ENCODE results near the gene EPHX1.
"Not testable (repeated sequence)": the region's sequence is repeated elsewhere in the genome, so short reads cannot be mapped to it uniquely, and the experiment has no call there.

EPHX1 gene

GRCh38 chr1:225778337-225778669, 31.6 kb upstream of the EPHX1 start:
- H3K27ac ChIP-seq (replicated peaks; ENCODE audit: low read length) = no peak overlapping the region
- H3K9me3 ChIP-seq (replicated peaks in 1 of 2; ENCODE audit: control insufficient read depth in 2 of 2, insufficient read depth in 1 of 2, low read depth in 1 of 2, low read length in 2 of 2) = peaks cover 0 to 15% of the 10 kb centered on the region in 2 donors
- peaks cover 2% of the 10 kb centered on the region for H3K79me1 ChIP-seq (ENCODE audit: low read depth, low read length)
- no peak overlapping the region for H4K91ac ChIP-seq (ENCODE audit: low read depth, low read length, poor library complexity)
- peak overlapping the region; percentile 32 for H3K4me2 ChIP-seq (ENCODE audit: insufficient read depth, low read length, poor library complexity, severe bottlenecking)
- no peak for DNase-seq (ENCODE audit: low spot score)
- no peak overlapping the region for H2AK5ac ChIP-seq (ENCODE audit: low read depth, low read length)
- WGBS, 2 donors (ENCODE audit: extremely low coverage in 2 of 2, insufficient read length in 2 of 2, insufficient replicate concordance in 1 of 2) = no CpG with 5 or more reads among the region's 3 CpGs
- peaks cover 2 to 46% of the 10 kb centered on the region in 2 donors for H3K36me3 ChIP-seq (replicated peaks in 1 of 2; ENCODE audit: control insufficient read depth in 2 of 2, insufficient read depth in 2 of 2, low read length in 2 of 2)
- no peak overlapping the region for H2BK120ac ChIP-seq (ENCODE audit: low read depth, low read length)
- H3K27me3 ChIP-seq (ENCODE audit: control insufficient read depth in 3 of 3, insufficient read depth in 3 of 3, low read depth in 1 of 3, low read length in 3 of 3) = no peaks in the 10 kb centered on the region
- peak overlapping the region; percentile 79 to 98 for H3K4me3 ChIP-seq (ENCODE audit: low read length in 2 of 2)
- H3K14ac ChIP-seq (ENCODE audit: low read length) = no peak overlapping the region
- H3K9ac ChIP-seq (ENCODE audit: low read depth, low read length, poor library complexity) = no peak overlapping the region
- H2BK12ac ChIP-seq (ENCODE audit: low read length) = no peak overlapping the region
- no peak overlapping the region for H3K18ac ChIP-seq (ENCODE audit: low read length)
- no peak overlapping the region for H3K23ac ChIP-seq (ENCODE audit: low read depth, low read length, poor library complexity)
- peaks cover 2 to 21% of the 10 kb centered on the region in 2 donors for H3K4me1 ChIP-seq (ENCODE audit: control insufficient read depth in 2 of 2, insufficient read depth in 1 of 2, low read depth in 1 of 2, low read length in 2 of 2)
- no peak overlapping the region for H2BK15ac ChIP-seq (ENCODE audit: low read length)
- H2BK5ac ChIP-seq (ENCODE audit: low read length) = no peak overlapping the region
- peak overlapping the region; percentile 89 for H2AFZ ChIP-seq (ENCODE audit: low read length)
- no peak overlapping the region for H3K4ac ChIP-seq (ENCODE audit: low read length)
- H4K8ac ChIP-seq (ENCODE audit: low read depth, low read length) = no peak overlapping the region

DNA sequence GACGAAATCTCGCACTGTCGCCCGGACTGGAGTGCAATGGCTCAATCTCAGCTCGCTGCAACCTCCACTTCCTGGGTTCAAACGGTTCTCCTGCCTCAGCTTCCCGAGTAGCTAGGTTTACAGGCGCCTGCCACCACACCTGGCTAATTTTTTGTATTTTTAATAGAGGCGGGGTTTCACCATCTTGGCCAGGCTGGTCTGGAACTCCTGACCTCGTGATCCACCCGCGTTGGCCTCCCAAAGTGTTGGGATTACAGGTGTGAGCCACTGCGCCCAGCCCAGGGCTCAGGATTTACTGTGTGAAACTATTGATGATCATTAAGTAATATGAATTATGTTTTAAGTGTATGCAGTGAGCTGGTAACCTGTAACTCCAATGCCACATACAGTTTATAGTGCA, 30.8 kb upstream of the EPHX1 start:
- not testable (repeated sequence) for H4K91ac ChIP-seq (ENCODE audit: low read depth, low read length, poor library complexity); H3K18ac ChIP-seq (ENCODE audit: low read length); H2AK5ac ChIP-seq (ENCODE audit: low read depth, low read length); H3K23ac ChIP-seq (ENCODE audit: low read depth, low read length, poor library complexity); H3K27me3 ChIP-seq (ENCODE audit: control insufficient read depth in 3 of 3, insufficient read depth in 3 of 3, low read depth in 1 of 3, low read length in 3 of 3); H3K27ac ChIP-seq (replicated peaks; ENCODE audit: low read length); H3K14ac ChIP-seq (ENCODE audit: low read length); H2BK120ac ChIP-seq (ENCODE audit: low read depth, low read length); H3K9ac ChIP-seq (ENCODE audit: low read depth, low read length, poor library complexity); H3K4ac ChIP-seq (ENCODE audit: low read length); H2BK15ac ChIP-seq (ENCODE audit: low read length); H4K8ac ChIP-seq (ENCODE audit: low read depth, low read length); H2BK12ac ChIP-seq (ENCODE audit: low read length); H2AFZ ChIP-seq (ENCODE audit: low read length); DNase-seq (ENCODE audit: low spot score); H2BK5ac ChIP-seq (ENCODE audit: low read length); H3K79me1 ChIP-seq (ENCODE audit: low read depth, low read length)
- H3K4me2 ChIP-seq (ENCODE audit: insufficient read depth, low read length, poor library complexity, severe bottlenecking) = peak overlapping the region; percentile 51
- peak overlapping the region in 1 of 2 donors; percentile 98 for H3K4me3 ChIP-seq (ENCODE audit: low read length in 2 of 2)
- peaks cover 4 to 54% of the 10 kb centered on the region in 2 donors for H3K36me3 ChIP-seq (replicated peaks in 1 of 2; ENCODE audit: control insufficient read depth in 2 of 2, insufficient read depth in 2 of 2, low read length in 2 of 2)
- H3K4me1 ChIP-seq (ENCODE audit: control insufficient read depth in 2 of 2, insufficient read depth in 1 of 2, low read depth in 1 of 2, low read length in 2 of 2) = peaks cover 2 to 19% of the 10 kb centered on the region in 2 donors
- no CpG with 5 or more reads among the region's 13 CpGs for WGBS, 2 donors (ENCODE audit: extremely low coverage in 2 of 2, insufficient read length in 2 of 2, insufficient replicate concordance in 1 of 2)
- H3K9me3 ChIP-seq (replicated peaks in 1 of 2; ENCODE audit: control insufficient read depth in 2 of 2, insufficient read depth in 1 of 2, low read depth in 1 of 2, low read length in 2 of 2) = peaks cover 0 to 19% of the 10 kb centered on the region in 2 donors

GRCh38 chr1:225780134-225780533, 29.8 kb upstream of the EPHX1 start:
- no peak overlapping the region for H2BK5ac ChIP-seq (ENCODE audit: low read length)
- H3K27ac ChIP-seq (replicated peaks; ENCODE audit: low read length) = no peak overlapping the region
- no peak overlapping the region for H2BK12ac ChIP-seq (ENCODE audit: low read length)
- no peak overlapping the region for H3K9ac ChIP-seq (ENCODE audit: low read depth, low read length, poor library complexity)
- no peak overlapping the region for H4K91ac ChIP-seq (ENCODE audit: low read depth, low read length, poor library complexity)
- no peak for DNase-seq (ENCODE audit: low spot score)
- H3K79me1 ChIP-seq (ENCODE audit: low read depth, low read length) = peaks cover 4% of the 10 kb centered on the region
- no peak overlapping the region for H3K4me3 ChIP-seq (ENCODE audit: low read length in 2 of 2)
- H3K4ac ChIP-seq (ENCODE audit: low read length) = no peak overlapping the region
- no peak overlapping the region for H3K23ac ChIP-seq (ENCODE audit: low read depth, low read length, poor library complexity)
- H2AK5ac ChIP-seq (ENCODE audit: low read depth, low read length) = no peak overlapping the region
- no peak overlapping the region for H3K14ac ChIP-seq (ENCODE audit: low read length)
- H3K4me1 ChIP-seq (ENCODE audit: control insufficient read depth in 2 of 2, insufficient read depth in 1 of 2, low read depth in 1 of 2, low read length in 2 of 2) = peaks cover 2 to 12% of the 10 kb centered on the region in 2 donors
- no peak overlapping the region for H3K18ac ChIP-seq (ENCODE audit: low read length)
- no peak overlapping the region for H3K4me2 ChIP-seq (ENCODE audit: insufficient read depth, low read length, poor library complexity, severe bottlenecking)
- no peak overlapping the region for H4K8ac ChIP-seq (ENCODE audit: low read depth, low read length)
- WGBS, 2 donors (ENCODE audit: extremely low coverage in 2 of 2, insufficient read length in 2 of 2, insufficient replicate concordance in 1 of 2) = no CpG with 5 or more reads among the region's 5 CpGs
- H3K9me3 ChIP-seq (replicated peaks in 1 of 2; ENCODE audit: control insufficient read depth in 2 of 2, insufficient read depth in 1 of 2, low read depth in 1 of 2, low read length in 2 of 2) = peaks cover 0 to 22% of the 10 kb centered on the region in 2 donors
- H3K36me3 ChIP-seq (replicated peaks in 1 of 2; ENCODE audit: control insufficient read depth in 2 of 2, insufficient read depth in 2 of 2, low read length in 2 of 2) = peaks cover 6 to 62% of the 10 kb centered on the region in 2 donors
- H2BK15ac ChIP-seq (ENCODE audit: low read length) = no peak overlapping the region
- H3K27me3 ChIP-seq (ENCODE audit: control insufficient read depth in 3 of 3, insufficient read depth in 3 of 3, low read depth in 1 of 3, low read length in 3 of 3) = no peaks in the 10 kb centered on the region
- no peak overlapping the region for H2AFZ ChIP-seq (ENCODE audit: low read length)
- H2BK120ac ChIP-seq (ENCODE audit: low read depth, low read length) = no peak overlapping the region

DNA sequence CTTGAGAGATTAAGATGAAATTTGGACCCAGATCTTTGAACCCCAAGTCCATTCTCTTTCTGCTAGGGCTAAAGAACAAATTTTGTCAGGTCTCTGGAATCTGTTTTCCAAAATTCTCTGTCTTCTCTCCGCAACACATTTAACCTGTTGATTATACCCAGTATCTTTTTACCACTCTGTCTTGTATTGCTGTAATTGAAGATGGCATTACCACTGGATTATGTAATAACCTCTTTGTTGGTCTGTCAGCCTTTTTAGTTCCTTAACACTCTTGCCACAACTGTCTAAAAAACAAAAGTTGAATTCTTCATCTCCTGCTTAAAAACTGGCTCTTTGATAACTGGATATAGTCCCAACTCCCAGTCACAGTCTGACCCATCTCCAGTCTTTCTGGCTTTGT, 29.3 kb upstream of the EPHX1 start:
- Histone ChIP-seq H2BK12ac (ENCODE audit: low read length) (no peak overlapping the region), H2AK5ac (ENCODE audit: low read depth, low read length) (no peak overlapping the region), H3K23ac (ENCODE audit: low read depth, low read length, poor library complexity) (no peak overlapping the region), H2BK5ac (ENCODE audit: low read length) (no peak overlapping the region), H2BK15ac (ENCODE audit: low read length) (no peak overlapping the region), H3K9ac (ENCODE audit: low read depth, low read length, poor library complexity) (no peak overlapping the region), H3K9me3 (replicated peaks in 1 of 2; ENCODE audit: control insufficient read depth in 2 of 2, insufficient read depth in 1 of 2, low read depth in 1 of 2, low read length in 2 of 2) (peaks cover 0 to 23% of the 10 kb centered on the region in 2 donors), H2AFZ (ENCODE audit: low read length) (no peak overlapping the region), H3K18ac (ENCODE audit: low read length) (no peak overlapping the region), H3K27me3 (ENCODE audit: control insufficient read depth in 3 of 3, insufficient read depth in 3 of 3, low read depth in 1 of 3, low read length in 3 of 3) (no peaks in the 10 kb centered on the region), H4K91ac (ENCODE audit: low read depth, low read length, poor library complexity) (no peak overlapping the region), H3K14ac (ENCODE audit: low read length) (no peak overlapping the region), H3K27ac (replicated peaks; ENCODE audit: low read length) (no peak overlapping the region), H4K8ac (ENCODE audit: low read depth, low read length) (no peak overlapping the region), H3K4me1 (ENCODE audit: control insufficient read depth in 2 of 2, insufficient read depth in 1 of 2, low read depth in 1 of 2, low read length in 2 of 2) (peaks cover 2 to 8% of the 10 kb centered on the region in 2 donors), H3K4me2 (ENCODE audit: insufficient read depth, low read length, poor library complexity, severe bottlenecking) (no peak overlapping the region), H3K4me3 (ENCODE audit: low read length in 2 of 2) (no peak overlapping the region), H3K36me3 (replicated peaks in 1 of 2; ENCODE audit: control insufficient read depth in 2 of 2, insufficient read depth in 2 of 2, low read length in 2 of 2) (peaks cover 7 to 67% of the 10 kb centered on the region in 2 donors), H3K79me1 (ENCODE audit: low read depth, low read length) (peaks cover 4% of the 10 kb centered on the region), H2BK120ac (ENCODE audit: low read depth, low read length) (no peak overlapping the region), H3K4ac (ENCODE audit: low read length) (no peak overlapping the region)
- WGBS, 2 donors (ENCODE audit: extremely low coverage in 2 of 2, insufficient read length in 2 of 2, insufficient replicate concordance in 1 of 2) = no CpG with 5 or more reads among the region's 1 CpG
- no peak for DNase-seq (ENCODE audit: low spot score)

Data from neuronal stem cell (in vitro differentiated cells).